Aortic smooth muscle cell (primary cell): Measurements from ENCODE around the gene CAMK2B. TPM values are rescaled to one million over a fixed set of nuclear protein-coding genes. Genes with fewer than 3 reads are reported as not detected.

Source experiments
- total RNA-seq: library from RNA; depleted of rRNA; stranded (reverse); fragments of >200 nt; gene quantifications from 2 replicates; pipeline ENCODE4 v1.2.3, GENCODE V29; 2014

CAMK2B gene
- total RNA-seq = 1.3 and 2.9 TPM in 2 replicates

DNA sequence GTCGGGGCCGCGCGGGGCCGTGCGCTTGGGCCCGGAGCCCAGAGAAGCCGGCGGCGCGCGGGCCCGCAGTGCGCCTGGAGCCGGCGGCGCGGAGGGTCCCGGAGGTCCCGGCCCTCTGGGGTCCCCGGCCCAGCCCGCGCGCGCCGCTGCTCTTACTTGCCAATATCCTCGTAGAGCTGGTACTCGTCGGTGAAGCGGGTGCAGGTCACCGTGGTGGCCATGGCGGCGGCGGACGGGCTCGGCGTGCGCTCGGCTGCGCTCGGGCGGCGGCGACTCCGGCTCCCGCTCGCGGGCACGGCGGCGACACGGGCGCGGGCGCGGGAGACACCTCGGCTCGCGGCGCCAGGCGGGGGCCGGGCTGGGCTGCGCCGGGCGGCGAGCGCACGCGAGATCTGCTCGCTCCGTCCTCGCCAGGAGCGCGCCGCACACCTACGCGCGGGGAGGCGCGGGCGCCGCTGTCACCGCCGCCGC is at the start of gene CAMK2B:
CAMK2B (minus strand) TSS at position 394 of the 471 bp plus-strand sequence; CDS start at position 221, 173 bp downstream.

DNA sequence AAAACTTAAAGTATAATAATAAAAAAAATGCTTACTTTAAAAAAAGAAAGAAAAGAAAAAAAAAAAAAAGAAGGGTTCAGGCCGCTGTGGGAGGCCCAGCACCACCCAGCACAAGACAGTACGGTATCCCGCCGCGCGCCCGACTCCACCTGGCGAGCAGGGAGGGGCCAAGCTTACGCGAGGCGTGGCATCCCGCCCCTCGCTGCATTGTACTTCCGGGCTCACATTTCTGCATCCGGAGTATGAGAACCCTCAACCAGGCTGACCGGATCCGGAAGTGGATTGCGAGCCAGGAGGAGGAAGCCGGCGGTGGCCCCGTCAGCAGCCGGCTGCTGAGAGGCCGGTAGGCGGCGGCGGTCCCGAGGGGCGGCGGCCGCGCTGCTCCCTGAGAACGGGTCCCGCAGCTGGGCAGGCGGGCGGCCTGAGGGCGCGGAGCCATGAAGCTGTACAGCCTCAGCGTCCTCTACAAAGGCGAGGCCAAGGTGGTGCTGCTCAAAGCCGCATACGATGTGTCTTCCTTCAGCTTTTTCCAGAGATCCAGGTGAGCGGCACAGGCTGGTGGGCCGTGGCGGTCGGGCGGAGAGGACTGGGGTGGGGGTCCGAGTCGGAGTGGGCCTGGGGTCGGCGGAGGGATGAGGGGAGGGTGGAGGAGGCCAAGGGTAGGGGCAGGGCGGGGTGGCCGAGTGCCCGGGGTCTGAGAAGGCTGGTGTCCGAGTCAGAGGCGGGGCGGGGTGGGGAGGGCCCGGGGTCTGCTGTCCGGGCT is 124.5 kb downstream of the CAMK2B start, which contains the start of gene YKT6:
YKT6 (plus strand) TSS at position 280 of the 763 bp plus-strand sequence; CDS start at position 438, 158 bp downstream.

DNA sequence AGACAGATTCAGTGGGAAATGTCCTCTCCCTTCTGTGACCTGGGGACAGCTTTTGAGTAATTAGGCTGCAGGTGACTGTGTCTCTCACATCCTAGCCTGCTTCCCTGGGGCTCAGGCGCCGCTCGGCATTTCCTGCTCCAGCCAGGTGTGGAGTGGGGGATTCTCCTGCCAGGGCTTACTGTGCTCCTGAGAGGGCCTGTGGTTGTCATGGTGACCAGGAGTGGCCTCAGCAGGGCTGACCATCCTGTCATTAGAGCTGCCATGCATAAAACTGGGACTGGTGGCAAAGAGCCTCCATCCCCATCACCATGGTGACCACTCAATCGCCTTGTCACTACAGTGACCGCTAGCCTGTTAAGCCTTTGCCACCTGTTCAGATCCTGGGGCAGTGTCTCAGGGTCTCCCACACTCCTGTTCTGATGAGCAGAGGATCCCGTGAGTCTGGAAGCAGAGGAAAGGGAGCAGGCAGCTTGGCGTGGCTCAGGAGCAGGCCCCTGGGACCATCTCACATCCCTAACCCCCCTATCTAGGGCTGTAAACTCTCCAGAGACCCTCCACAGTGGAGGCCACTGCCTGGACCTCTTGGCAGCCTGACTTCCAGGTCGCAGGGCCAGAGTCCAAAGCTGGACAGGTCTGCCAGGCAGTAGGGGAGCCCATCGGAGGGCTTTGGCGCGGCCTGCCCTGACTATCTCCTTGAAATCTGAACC is 136.0 kb downstream of the CAMK2B start, which contains the start of gene GCK:
GCK (minus strand) TSS at position 154 of the 707 bp plus-strand sequence. CDS start 486 bp downstream, outside the sequence.

Other genes with a start within 250 kb of the CAMK2B start
- 13.6 and 16.9 TPM in 2 replicates for gene POLM, start 243.1 kb downstream of the CAMK2B start, total RNA-seq
- 141 and 228 TPM in 2 replicates for gene AEBP1, start 221.2 kb downstream of the CAMK2B start, total RNA-seq
- gene POLD2, start 202.0 kb downstream of the CAMK2B start, total RNA-seq = 81.6 and 104 TPM in 2 replicates
- not detected in 2 replicates for gene MYL7, start 184.3 kb downstream of the CAMK2B start, total RNA-seq
- 0.25 and 0.26 TPM in 2 replicates for gene GCK, start 136.2 kb downstream of the CAMK2B start, total RNA-seq
- gene YKT6, start 124.6 kb downstream of the CAMK2B start, total RNA-seq = 86.2 and 107 TPM in 2 replicates
- 143 and 152 TPM in 2 replicates for gene NUDCD3, start 165.1 kb upstream of the CAMK2B start, total RNA-seq
- not detected in 2 replicates for gene NPC1L1, start 215.7 kb upstream of the CAMK2B start, total RNA-seq
- gene DDX56, start 248.3 kb upstream of the CAMK2B start, total RNA-seq = 33.2 and 45.7 TPM in 2 replicates